ENCODE data around the gene BCR. TPM values are rescaled to one million over a fixed set of nuclear protein-coding genes. Genes with fewer than 3 reads are reported as not detected.
A peak's percentile ranks its signal among the peaks of the same experiment; 100 is the strongest.

BCR gene
- total RNA-seq, 1 experiment from 2014 or later = 129 TPM

DNA sequence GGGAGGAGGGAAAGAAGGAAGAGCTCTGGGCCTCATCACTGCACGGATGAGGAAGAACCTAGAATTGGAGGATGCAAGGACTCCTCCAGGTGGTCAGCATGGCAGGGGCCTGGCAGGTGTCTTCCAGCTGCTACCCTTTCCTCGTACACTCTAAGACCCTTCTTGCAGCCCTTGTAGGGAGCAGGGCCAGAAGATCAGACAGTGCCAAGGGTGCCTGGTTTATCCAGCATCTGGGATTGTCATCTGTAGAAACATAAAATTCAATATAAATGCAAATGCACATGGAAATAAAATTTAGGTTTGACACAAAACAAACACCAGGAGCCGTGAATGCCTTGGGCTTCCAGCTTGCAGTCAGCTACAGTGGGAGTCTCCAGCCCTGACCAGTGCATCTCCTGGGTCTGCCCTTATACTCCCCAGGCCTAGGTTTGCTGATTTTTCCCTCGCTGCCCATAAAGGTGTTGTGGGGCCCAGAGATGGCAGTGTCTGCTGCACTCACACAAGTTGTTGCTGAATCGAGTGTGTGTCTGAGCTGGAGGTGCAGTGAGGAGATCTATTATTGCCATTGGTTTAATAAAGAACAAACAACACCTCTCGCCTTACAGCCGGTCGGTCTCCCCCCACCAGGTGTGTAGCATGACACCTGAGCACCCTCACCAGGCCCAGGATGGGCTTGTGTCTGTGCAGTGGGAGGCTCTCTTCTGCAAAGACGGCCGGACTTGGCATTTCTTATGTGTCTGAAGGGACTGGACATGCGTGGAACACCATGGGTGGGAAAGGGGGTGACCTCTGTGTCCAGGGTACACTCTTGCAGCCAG lies 87.1 kb downstream of the BCR start (continued):
- TF ChIP-seq, protein P1, sequence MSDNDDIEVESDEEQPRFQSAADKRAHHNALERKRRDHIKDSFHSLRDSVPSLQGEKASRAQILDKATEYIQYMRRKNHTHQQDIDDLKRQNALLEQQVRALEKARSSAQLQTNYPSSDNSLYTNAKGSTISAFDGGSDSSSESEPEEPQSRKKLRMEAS (CRISPR knock-in tag; IDR thresholded peaks at IDR 0.05) = no peak
- TF ChIP-seq, protein P2, sequence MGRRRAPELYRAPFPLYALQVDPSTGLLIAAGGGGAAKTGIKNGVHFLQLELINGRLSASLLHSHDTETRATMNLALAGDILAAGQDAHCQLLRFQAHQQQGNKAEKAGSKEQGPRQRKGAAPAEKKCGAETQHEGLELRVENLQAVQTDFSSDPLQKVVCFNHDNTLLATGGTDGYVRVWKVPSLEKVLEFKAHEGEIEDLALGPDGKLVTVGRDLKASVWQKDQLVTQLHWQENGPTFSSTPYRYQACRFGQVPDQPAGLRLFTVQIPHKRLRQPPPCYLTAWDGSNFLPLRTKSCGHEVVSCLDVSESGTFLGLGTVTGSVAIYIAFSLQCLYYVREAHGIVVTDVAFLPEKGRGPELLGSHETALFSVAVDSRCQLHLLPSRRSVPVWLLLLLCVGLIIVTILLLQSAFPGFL (CRISPR knock-in tag; IDR thresholded peaks at IDR 0.05; ENCODE audit: borderline replicate concordance) = no peak
- TF ChIP-seq ZNF396 (CRISPR knock-in tag; IDR thresholded peaks at IDR 0.05; ENCODE audit: borderline replicate concordance) (no peak), ATF1 (CRISPR knock-in tag; IDR thresholded peaks at IDR 0.05) (no peak)
- TF ChIP-seq, protein P3, sequence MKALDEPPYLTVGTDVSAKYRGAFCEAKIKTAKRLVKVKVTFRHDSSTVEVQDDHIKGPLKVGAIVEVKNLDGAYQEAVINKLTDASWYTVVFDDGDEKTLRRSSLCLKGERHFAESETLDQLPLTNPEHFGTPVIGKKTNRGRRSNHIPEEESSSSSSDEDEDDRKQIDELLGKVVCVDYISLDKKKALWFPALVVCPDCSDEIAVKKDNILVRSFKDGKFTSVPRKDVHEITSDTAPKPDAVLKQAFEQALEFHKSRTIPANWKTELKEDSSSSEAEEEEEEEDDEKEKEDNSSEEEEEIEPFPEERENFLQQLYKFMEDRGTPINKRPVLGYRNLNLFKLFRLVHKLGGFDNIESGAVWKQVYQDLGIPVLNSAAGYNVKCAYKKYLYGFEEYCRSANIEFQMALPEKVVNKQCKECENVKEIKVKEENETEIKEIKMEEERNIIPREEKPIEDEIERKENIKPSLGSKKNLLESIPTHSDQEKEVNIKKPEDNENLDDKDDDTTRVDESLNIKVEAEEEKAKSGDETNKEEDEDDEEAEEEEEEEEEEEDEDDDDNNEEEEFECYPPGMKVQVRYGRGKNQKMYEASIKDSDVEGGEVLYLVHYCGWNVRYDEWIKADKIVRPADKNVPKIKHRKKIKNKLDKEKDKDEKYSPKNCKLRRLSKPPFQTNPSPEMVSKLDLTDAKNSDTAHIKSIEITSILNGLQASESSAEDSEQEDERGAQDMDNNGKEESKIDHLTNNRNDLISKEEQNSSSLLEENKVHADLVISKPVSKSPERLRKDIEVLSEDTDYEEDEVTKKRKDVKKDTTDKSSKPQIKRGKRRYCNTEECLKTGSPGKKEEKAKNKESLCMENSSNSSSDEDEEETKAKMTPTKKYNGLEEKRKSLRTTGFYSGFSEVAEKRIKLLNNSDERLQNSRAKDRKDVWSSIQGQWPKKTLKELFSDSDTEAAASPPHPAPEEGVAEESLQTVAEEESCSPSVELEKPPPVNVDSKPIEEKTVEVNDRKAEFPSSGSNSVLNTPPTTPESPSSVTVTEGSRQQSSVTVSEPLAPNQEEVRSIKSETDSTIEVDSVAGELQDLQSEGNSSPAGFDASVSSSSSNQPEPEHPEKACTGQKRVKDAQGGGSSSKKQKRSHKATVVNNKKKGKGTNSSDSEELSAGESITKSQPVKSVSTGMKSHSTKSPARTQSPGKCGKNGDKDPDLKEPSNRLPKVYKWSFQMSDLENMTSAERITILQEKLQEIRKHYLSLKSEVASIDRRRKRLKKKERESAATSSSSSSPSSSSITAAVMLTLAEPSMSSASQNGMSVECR (CRISPR knock-in tag; IDR thresholded peaks at IDR 0.05; ENCODE audit: borderline replicate concordance) = no peak
- TF ChIP-seq, protein P4, sequence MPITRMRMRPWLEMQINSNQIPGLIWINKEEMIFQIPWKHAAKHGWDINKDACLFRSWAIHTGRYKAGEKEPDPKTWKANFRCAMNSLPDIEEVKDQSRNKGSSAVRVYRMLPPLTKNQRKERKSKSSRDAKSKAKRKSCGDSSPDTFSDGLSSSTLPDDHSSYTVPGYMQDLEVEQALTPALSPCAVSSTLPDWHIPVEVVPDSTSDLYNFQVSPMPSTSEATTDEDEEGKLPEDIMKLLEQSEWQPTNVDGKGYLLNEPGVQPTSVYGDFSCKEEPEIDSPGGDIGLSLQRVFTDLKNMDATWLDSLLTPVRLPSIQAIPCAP (CRISPR knock-in tag; IDR thresholded peaks at IDR 0.05) = no peak

DNA sequence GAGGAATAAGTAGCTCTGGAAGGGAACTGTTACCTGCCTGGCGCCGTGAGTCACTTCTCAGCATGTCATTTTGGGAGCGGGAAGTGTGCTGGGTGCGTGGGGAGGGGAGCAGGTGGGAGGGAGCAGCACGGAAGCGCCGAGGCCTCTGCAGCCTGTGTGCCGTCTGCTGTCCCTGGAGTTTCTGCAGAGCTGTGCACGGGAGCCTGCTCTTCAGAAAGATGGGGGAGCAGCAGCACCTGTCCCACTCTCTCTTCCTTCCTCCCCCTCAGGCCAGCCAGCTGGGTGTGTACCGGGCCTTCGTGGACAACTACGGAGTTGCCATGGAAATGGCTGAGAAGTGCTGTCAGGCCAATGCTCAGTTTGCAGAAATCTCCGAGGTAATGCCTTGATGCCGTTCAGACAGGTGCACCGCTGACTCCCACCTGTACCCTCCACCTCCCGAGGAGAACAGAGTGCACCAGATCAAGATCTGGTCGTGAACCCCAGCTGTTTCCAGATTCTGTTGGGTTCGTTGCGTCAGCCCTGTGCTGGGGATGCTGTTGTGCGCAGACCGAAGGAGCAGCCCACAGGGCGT lies 87.9 kb downstream of the BCR start:
- no peak overlapping the region for H3K4me3 Mint-ChIP-seq
- DNase-seq (ENCODE audit: low spot score) = no peak
- TF ChIP-seq JAZF1 (CRISPR knock-in tag; IDR thresholded peaks at IDR 0.05) (no peak), RORB (CRISPR knock-in tag; IDR thresholded peaks at IDR 0.05) (no peak), ATF1 (CRISPR knock-in tag; IDR thresholded peaks at IDR 0.05) (no peak)
- TF ChIP-seq, protein P5, sequence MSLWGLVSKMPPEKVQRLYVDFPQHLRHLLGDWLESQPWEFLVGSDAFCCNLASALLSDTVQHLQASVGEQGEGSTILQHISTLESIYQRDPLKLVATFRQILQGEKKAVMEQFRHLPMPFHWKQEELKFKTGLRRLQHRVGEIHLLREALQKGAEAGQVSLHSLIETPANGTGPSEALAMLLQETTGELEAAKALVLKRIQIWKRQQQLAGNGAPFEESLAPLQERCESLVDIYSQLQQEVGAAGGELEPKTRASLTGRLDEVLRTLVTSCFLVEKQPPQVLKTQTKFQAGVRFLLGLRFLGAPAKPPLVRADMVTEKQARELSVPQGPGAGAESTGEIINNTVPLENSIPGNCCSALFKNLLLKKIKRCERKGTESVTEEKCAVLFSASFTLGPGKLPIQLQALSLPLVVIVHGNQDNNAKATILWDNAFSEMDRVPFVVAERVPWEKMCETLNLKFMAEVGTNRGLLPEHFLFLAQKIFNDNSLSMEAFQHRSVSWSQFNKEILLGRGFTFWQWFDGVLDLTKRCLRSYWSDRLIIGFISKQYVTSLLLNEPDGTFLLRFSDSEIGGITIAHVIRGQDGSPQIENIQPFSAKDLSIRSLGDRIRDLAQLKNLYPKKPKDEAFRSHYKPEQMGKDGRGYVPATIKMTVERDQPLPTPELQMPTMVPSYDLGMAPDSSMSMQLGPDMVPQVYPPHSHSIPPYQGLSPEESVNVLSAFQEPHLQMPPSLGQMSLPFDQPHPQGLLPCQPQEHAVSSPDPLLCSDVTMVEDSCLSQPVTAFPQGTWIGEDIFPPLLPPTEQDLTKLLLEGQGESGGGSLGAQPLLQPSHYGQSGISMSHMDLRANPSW (CRISPR knock-in tag; conservative IDR thresholded peaks at IDR 0.05; ENCODE audit: low read depth) = no peak
- TF ChIP-seq, protein P6, sequence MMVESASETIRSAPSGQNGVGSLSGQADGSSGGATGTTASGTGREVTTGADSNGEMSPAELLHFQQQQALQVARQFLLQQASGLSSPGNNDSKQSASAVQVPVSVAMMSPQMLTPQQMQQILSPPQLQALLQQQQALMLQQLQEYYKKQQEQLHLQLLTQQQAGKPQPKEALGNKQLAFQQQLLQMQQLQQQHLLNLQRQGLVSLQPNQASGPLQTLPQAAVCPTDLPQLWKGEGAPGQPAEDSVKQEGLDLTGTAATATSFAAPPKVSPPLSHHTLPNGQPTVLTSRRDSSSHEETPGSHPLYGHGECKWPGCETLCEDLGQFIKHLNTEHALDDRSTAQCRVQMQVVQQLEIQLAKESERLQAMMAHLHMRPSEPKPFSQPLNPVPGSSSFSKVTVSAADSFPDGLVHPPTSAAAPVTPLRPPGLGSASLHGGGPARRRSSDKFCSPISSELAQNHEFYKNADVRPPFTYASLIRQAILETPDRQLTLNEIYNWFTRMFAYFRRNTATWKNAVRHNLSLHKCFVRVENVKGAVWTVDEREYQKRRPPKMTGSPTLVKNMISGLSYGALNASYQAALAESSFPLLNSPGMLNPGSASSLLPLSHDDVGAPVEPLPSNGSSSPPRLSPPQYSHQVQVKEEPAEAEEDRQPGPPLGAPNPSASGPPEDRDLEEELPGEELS (CRISPR knock-in tag; IDR thresholded peaks at IDR 0.05) = no peak
- TF ChIP-seq, protein P7, sequence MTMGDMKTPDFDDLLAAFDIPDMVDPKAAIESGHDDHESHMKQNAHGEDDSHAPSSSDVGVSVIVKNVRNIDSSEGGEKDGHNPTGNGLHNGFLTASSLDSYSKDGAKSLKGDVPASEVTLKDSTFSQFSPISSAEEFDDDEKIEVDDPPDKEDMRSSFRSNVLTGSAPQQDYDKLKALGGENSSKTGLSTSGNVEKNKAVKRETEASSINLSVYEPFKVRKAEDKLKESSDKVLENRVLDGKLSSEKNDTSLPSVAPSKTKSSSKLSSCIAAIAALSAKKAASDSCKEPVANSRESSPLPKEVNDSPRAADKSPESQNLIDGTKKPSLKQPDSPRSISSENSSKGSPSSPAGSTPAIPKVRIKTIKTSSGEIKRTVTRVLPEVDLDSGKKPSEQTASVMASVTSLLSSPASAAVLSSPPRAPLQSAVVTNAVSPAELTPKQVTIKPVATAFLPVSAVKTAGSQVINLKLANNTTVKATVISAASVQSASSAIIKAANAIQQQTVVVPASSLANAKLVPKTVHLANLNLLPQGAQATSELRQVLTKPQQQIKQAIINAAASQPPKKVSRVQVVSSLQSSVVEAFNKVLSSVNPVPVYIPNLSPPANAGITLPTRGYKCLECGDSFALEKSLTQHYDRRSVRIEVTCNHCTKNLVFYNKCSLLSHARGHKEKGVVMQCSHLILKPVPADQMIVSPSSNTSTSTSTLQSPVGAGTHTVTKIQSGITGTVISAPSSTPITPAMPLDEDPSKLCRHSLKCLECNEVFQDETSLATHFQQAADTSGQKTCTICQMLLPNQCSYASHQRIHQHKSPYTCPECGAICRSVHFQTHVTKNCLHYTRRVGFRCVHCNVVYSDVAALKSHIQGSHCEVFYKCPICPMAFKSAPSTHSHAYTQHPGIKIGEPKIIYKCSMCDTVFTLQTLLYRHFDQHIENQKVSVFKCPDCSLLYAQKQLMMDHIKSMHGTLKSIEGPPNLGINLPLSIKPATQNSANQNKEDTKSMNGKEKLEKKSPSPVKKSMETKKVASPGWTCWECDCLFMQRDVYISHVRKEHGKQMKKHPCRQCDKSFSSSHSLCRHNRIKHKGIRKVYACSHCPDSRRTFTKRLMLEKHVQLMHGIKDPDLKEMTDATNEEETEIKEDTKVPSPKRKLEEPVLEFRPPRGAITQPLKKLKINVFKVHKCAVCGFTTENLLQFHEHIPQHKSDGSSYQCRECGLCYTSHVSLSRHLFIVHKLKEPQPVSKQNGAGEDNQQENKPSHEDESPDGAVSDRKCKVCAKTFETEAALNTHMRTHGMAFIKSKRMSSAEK (CRISPR knock-in tag; IDR thresholded peaks at IDR 0.05; ENCODE audit: borderline replicate concordance) = no peak
- TF ChIP-seq, protein P3 (CRISPR knock-in tag; IDR thresholded peaks at IDR 0.05; ENCODE audit: borderline replicate concordance) = no peak

More for the DNA sequence above, 87.9 kb downstream of the BCR start:
- no peak for ATAC-seq
- Mint-ChIP-seq H3K27ac (peak overlapping the region; percentile 81), H3K9me3 (no peaks in the 10 kb centered on the region), H3K4me1 (peaks cover 45% of the 10 kb centered on the region), H3K27me3 (ENCODE audit: low read depth) (no peaks in the 10 kb centered on the region), H3K36me3 (peaks cover 47% of the 10 kb centered on the region)
- ChIA-PET POLR2A (interaction anchor here (0.5 kb wide), 1 partner anchor 111 kb away, joined by 4 read pairs; no protein-coding TSS in a partner anchor), CTCF (interaction anchor here (0.8 to 4.6 kb wide), 6 partner anchors 8 to 117 kb away, joined by 3 to 47 read pairs (median 14); partner anchors contain the start of gene BCR)

All from WTC11 (cell line).